SK-N-SH treated with all-trans-retinoic acid at 6 μM for 48 hours (cell line): ENCODE measurements around the gene TCF3.
A peak's percentile ranks its signal among the peaks of the same experiment; 100 is the strongest.

ENCODE experiments used
- ATAC-seq: fragments of 200-7000 bp; cut with Tn5 transposase; 3 replicates; pipeline ENCODE4 v1.9.1; 2020; ENCODE audit warnings: mild to moderate bottlenecking, moderate library complexity
- ARNTL ChIP-seq: fragments of 450-650 bp; formaldehyde crosslinking; IDR thresholded peaks from 2 replicates; pipeline ENCODE4 v1.5.0; 2020; ENCODE audit warnings: low read depth, mild to moderate bottlenecking, moderate library complexity, borderline replicate concordance
- CSDC2 ChIP-seq: fragments of 250-450 bp; sonication (Bioruptor Pico); IDR thresholded peaks from 2 replicates; pipeline ENCODE4 v1.5.0; 2020; ENCODE audit warnings: mild to moderate bottlenecking, moderate library complexity
- ESRRG ChIP-seq: fragments of 250-450 bp; sonication (Bioruptor Pico); IDR thresholded peaks from 2 replicates; pipeline ENCODE4 v1.6.1; 2021; ENCODE audit warnings: mild to moderate bottlenecking
- GLIS3 ChIP-seq: fragments of 250-450 bp; sonication (Bioruptor Pico); IDR thresholded peaks from 2 replicates; pipeline ENCODE4 v1.5.0; 2020; ENCODE audit warnings: mild to moderate bottlenecking, moderate library complexity
- OSR1 ChIP-seq: fragments of 250-450 bp; sonication (Bioruptor Pico); IDR thresholded peaks from 2 replicates; pipeline ENCODE4 v1.8.0; 2022; ENCODE audit warnings: moderate library complexity, mild to moderate bottlenecking, inconsistent platforms
- PPARA ChIP-seq: fragments of 250-450 bp; sonication (Bioruptor Pico); IDR thresholded peaks from 2 replicates; pipeline ENCODE4 v1.5.0; 2020; ENCODE audit warnings: mild to moderate bottlenecking, borderline replicate concordance
- RARB ChIP-seq: fragments of 250-450 bp; sonication (Bioruptor Pico); IDR thresholded peaks from 2 replicates; pipeline ENCODE4 v1.8.0; 2021; ENCODE audit warnings: mild to moderate bottlenecking, moderate library complexity
- SNAI2 ChIP-seq: fragments of 250-450 bp; sonication (Bioruptor Pico); IDR thresholded peaks from 2 replicates; pipeline ENCODE4 v1.5.0; 2020; ENCODE audit warnings: mild to moderate bottlenecking, moderate library complexity
- TCF4 ChIP-seq: fragments of 250-450 bp; sonication (Bioruptor Pico); IDR thresholded peaks from 2 replicates; pipeline ENCODE4 v1.8.0; 2021; ENCODE audit warnings: mild to moderate bottlenecking, moderate library complexity, borderline replicate concordance
- TOX ChIP-seq: fragments of 250-450 bp; sonication (Bioruptor Pico); IDR thresholded peaks from 2 replicates; pipeline ENCODE4 v1.8.0; 2021; ENCODE audit warnings: mild to moderate bottlenecking, moderate library complexity, borderline replicate concordance
- TSHZ2 ChIP-seq: fragments of 250-450 bp; sonication (Bioruptor Pico); IDR thresholded peaks from 2 replicates; pipeline ENCODE4 v1.5.0; 2020; ENCODE audit warnings: mild to moderate bottlenecking, moderate library complexity
- ZC3H10 ChIP-seq: fragments of 250-450 bp; sonication (Bioruptor Pico); IDR thresholded peaks from 2 replicates; pipeline ENCODE4 v1.5.1; 2021; ENCODE audit warnings: mild to moderate bottlenecking, moderate library complexity
- ZFP3 ChIP-seq: fragments of 250-450 bp; sonication (Bioruptor Pico); IDR thresholded peaks from 2 replicates; pipeline ENCODE4 v1.5.0; 2020; ENCODE audit warnings: mild to moderate bottlenecking, moderate library complexity
- ZFP30 ChIP-seq: fragments of 450-650 bp; formaldehyde crosslinking; IDR thresholded peaks from 2 replicates; pipeline ENCODE4 v1.5.0; 2022; ENCODE audit warnings: mild to moderate bottlenecking, moderate library complexity
- ZNF70 ChIP-seq: fragments of 450-650 bp; formaldehyde crosslinking; IDR thresholded peaks from 2 replicates; pipeline ENCODE4 v1.5.0; 2020; ENCODE audit warnings: mild to moderate bottlenecking, moderate library complexity
- ZNF8 ChIP-seq: fragments of 450-650 bp; formaldehyde crosslinking; IDR thresholded peaks from 2 replicates; pipeline ENCODE4 v1.5.0; 2020; ENCODE audit warnings: mild to moderate bottlenecking, moderate library complexity
- TF ChIP-seq, protein P1 (sequence below): fragments of 250-450 bp; sonication (Bioruptor Pico); IDR thresholded peaks from 2 replicates; pipeline ENCODE4 v1.5.1; 2020; ENCODE audit warnings: low read depth, mild to moderate bottlenecking, moderate library complexity

TCF3 gene

GRCh38 chr19:1566392-1567115, 85.9 kb downstream of the TCF3 start:
- ATAC-seq: peak; percentile 96

DNA sequence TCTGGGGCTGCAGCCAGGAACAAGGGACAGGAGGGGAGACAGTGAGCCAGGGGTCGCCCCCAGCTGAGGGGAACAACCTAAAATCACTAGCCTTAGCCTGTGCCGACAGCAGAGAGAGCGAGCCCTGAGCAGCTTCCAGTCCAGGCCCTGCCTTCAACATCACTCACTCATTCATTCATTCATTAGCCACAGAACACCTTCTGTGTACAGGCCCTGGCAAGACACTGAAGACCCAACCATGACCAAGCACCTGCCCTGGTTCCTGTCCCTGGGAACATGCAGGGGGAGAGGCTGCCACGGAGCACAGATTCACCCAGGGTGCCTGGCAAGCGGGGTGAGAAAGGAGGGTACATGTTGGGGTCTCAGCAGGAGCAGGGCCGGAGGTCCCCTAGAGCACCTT, 89.2 kb downstream of the TCF3 start:
- no peak for ATAC-seq
- TF ChIP-seq OSR1 (CRISPR knock-in tag): no peak
- TF ChIP-seq TOX (CRISPR knock-in tag): no peak
- TF ChIP-seq PPARA: no peak
- TF ChIP-seq ZFP3 (CRISPR knock-in tag): no peak
- no peak for TF ChIP-seq ESRRG (CRISPR knock-in tag)
- TF ChIP-seq ZNF8: no peak
- TF ChIP-seq CSDC2 (CRISPR knock-in tag): no peak
- no peak for TF ChIP-seq ARNTL (CRISPR knock-in tag)
- no peak for TF ChIP-seq ZC3H10
- no peak for TF ChIP-seq TSHZ2
- no peak for TF ChIP-seq RARB (CRISPR knock-in tag)
- no peak for TF ChIP-seq SNAI2 (CRISPR knock-in tag)
- no peak for TF ChIP-seq ZFP30 (CRISPR knock-in tag)
- TF ChIP-seq, all 23 proteins: peak for 0

More at GRCh38 chr19:1566392-1567115, 85.9 kb downstream of the TCF3 start:
- no peak for TF ChIP-seq TSHZ2
- TF ChIP-seq TCF4: no peak
- TF ChIP-seq GLIS3: no peak
- TF ChIP-seq ZC3H10: no peak
- TF ChIP-seq, protein P1, sequence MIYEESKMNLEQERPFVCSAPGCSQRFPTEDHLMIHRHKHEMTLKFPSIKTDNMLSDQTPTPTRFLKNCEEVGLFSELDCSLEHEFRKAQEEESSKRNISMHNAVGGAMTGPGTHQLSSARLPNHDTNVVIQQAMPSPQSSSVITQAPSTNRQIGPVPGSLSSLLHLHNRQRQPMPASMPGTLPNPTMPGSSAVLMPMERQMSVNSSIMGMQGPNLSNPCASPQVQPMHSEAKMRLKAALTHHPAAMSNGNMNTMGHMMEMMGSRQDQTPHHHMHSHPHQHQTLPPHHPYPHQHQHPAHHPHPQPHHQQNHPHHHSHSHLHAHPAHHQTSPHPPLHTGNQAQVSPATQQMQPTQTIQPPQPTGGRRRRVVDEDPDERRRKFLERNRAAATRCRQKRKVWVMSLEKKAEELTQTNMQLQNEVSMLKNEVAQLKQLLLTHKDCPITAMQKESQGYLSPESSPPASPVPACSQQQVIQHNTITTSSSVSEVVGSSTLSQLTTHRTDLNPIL (CRISPR knock-in tag): no peak
- TF ChIP-seq OSR1 (CRISPR knock-in tag): no peak
- no peak for TF ChIP-seq CSDC2 (CRISPR knock-in tag)
- TF ChIP-seq SNAI2 (CRISPR knock-in tag): no peak
- no peak for TF ChIP-seq ZFP30 (CRISPR knock-in tag)
- TF ChIP-seq PPARA: no peak
- no peak for TF ChIP-seq ZNF70 (CRISPR knock-in tag)

DNA sequence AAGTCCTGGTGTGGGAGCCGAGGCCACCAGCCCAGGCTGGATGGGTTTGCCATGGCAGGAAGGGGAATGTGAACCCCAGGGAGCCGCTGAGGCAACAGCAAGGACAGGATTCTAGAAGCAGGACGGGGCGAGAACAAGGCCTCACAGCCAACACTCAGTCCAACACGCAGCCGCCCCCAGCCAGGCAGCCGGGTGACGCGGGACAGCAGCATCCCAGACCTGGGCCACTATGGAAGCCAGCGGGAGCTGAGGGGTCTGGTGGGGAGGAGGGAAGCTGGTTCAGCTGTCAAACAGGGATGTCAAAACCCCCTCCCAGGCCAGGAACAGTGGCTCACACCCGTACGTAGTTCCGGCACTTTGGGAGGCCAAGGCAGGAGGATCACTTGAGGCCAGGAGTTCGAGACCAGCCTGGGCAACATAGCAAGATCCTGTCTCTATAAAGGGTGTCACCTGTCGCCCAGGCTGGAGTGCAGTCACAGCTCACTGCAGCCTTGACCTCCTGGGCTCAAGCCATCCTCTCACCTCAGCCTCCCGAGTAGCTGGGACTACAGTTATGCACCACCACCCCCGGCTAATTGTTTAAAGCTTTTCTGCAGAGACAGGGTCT, 91.1 kb downstream of the TCF3 start:
- no peak for TF ChIP-seq SNAI2 (CRISPR knock-in tag)
- no peak for TF ChIP-seq TSHZ2
- no peak for TF ChIP-seq ZFP3 (CRISPR knock-in tag)
- no peak for TF ChIP-seq ZC3H10
- no peak for ATAC-seq
